Measurements from ENCODE around the gene AK2.
A peak's percentile ranks its signal among the peaks of the same experiment; 100 is the strongest.
"Not testable (repeated sequence)": the region's sequence is repeated elsewhere in the genome, so short reads cannot be mapped to it uniquely, and the experiment has no call there.

The AK2 gene

GRCh38 chr1:32997381-32997891 is 39.2 kb downstream of the AK2 start:
- no peaks in the 10 kb centered on the region for H3K27me3 ChIP-seq
- no peaks in the 10 kb centered on the region for H3K36me3 ChIP-seq
- no peaks in the 10 kb centered on the region for H3K9me3 ChIP-seq
- DNase-seq, result no peak
- TF ChIP-seq, protein P1, sequence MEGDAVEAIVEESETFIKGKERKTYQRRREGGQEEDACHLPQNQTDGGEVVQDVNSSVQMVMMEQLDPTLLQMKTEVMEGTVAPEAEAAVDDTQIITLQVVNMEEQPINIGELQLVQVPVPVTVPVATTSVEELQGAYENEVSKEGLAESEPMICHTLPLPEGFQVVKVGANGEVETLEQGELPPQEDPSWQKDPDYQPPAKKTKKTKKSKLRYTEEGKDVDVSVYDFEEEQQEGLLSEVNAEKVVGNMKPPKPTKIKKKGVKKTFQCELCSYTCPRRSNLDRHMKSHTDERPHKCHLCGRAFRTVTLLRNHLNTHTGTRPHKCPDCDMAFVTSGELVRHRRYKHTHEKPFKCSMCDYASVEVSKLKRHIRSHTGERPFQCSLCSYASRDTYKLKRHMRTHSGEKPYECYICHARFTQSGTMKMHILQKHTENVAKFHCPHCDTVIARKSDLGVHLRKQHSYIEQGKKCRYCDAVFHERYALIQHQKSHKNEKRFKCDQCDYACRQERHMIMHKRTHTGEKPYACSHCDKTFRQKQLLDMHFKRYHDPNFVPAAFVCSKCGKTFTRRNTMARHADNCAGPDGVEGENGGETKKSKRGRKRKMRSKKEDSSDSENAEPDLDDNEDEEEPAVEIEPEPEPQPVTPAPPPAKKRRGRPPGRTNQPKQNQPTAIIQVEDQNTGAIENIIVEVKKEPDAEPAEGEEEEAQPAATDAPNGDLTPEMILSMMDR (IDR thresholded peaks at IDR 0.05; ENCODE audit: low read depth, low read length), result no peak
- H3K4me1 ChIP-seq, result no peaks in the 10 kb centered on the region; the same call in 1 of the 2 replicates
- no peak overlapping the region for H3K4me3 ChIP-seq (ENCODE audit: low read depth, low read length)

DNA sequence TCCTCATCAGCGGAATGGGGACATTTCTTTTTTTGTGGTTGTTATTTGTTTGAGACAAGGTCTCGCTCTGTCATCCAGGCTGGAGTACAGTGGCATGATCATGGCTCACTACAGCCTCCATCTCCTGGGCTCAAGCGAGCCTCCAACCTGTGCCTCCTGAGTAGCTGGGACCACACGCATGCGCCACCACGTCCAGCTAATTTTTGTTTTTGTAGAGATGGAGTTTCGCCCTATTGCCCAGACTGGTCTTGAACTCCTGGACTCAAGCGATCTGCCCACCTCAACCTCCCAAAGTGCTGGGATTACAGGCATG is 43.4 kb downstream of the AK2 start:
- H3K4me1 ChIP-seq, H3K27me3 ChIP-seq: not testable (repeated sequence)

GRCh38 chr1:32992489-32993323 is 44.0 kb downstream of the AK2 start:
- Histone ChIP-seq H3K27me3 (no peaks in the 10 kb centered on the region), H3K9me3 (no peaks in the 10 kb centered on the region), H3K4me3 (ENCODE audit: low read depth, low read length) (no peak overlapping the region), H3K4me1 (no peaks in the 10 kb centered on the region; the same call in 1 of the 2 replicates), H3K36me3 (no peaks in the 10 kb centered on the region)
- TF ChIP-seq, protein P1 (IDR thresholded peaks at IDR 0.05; ENCODE audit: low read depth, low read length), result no peak
- DNase-seq, result peak; percentile 45

More for the DNA sequence above, 43.4 kb downstream of the AK2 start:
- not testable (repeated sequence) for H3K9me3 ChIP-seq; H3K36me3 ChIP-seq; DNase-seq; H3K4me3 ChIP-seq (ENCODE audit: low read depth, low read length)

- no peak overlapping the region for H3K4me3 ChIP-seq (ENCODE audit: low read depth, low read length)
- DNase-seq, result no peak
- H3K4me1 ChIP-seq, result no peaks in the 10 kb centered on the region; the same call in 1 of the 2 replicates
- no peaks in the 10 kb centered on the region for H3K27me3 ChIP-seq
- H3K36me3 ChIP-seq, result no peaks in the 10 kb centered on the region
- no peaks in the 10 kb centered on the region for H3K9me3 ChIP-seq
- TF ChIP-seq, protein P1 (IDR thresholded peaks at IDR 0.05; ENCODE audit: low read depth, low read length), result no peak
These were observed 44.7 kb downstream of the AK2 start for GRCh38 chr1:32991819-32992488.

DNA sequence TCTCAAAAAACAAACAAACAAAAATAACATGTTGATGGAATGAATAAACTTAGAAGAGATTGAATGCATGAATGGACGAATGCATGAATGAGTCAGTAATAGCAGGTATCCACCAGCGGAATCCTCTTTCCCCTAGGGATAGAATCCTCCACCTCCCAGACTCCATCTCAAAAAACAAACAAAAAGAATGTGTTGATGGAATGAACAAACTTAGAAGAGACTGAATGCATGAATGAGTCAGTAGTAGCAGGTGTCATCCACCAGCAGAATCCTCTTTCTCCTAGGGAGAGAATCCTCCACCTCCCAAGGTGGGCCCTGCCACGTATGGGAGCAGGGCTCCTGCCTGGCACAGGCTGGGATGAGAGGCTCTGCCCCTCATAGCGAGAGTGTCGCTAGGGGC is 45.3 kb downstream of the AK2 start:
- H3K4me1 ChIP-seq, result no peaks in the 10 kb centered on the region; the same call in 1 of the 2 replicates
- DNase-seq, result no peak
- no peak overlapping the region for H3K4me3 ChIP-seq (ENCODE audit: low read depth, low read length)
- no peaks in the 10 kb centered on the region for H3K27me3 ChIP-seq
- no peaks in the 10 kb centered on the region for H3K9me3 ChIP-seq
- H3K36me3 ChIP-seq, result no peaks in the 10 kb centered on the region
- TF ChIP-seq, protein P1 (IDR thresholded peaks at IDR 0.05; ENCODE audit: low read depth, low read length), result no peak

DNA sequence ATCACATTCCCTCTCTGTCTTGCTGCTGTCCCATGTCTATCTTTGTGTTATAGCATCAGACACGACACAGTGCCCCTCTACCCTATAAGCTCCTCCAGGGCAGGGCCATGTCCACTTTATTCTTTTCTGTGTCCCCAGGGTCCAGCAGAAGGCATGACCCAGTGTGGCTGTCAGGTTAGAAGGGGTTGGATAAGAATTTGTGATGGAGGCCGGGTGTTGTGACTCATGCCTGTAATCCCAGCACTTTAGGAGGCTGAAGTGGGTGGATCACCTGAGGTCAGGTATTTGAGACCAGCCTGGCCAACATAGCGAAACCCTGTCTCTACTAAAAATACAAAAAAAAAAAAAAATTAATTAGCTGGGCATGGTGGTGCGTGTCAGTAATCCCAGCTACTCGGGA is 45.8 kb downstream of the AK2 start:
- no peaks in the 10 kb centered on the region for H3K9me3 ChIP-seq
- H3K36me3 ChIP-seq, result no peaks in the 10 kb centered on the region
- TF ChIP-seq, protein P1 (IDR thresholded peaks at IDR 0.05; ENCODE audit: low read depth, low read length), result no peak
- H3K4me1 ChIP-seq, result no peaks in the 10 kb centered on the region; the same call in 1 of the 2 replicates
- no peak overlapping the region for H3K4me3 ChIP-seq (ENCODE audit: low read depth, low read length)
- no peak for DNase-seq
- no peaks in the 10 kb centered on the region for H3K27me3 ChIP-seq

All from BE2C (cell line).